ENCODE data around the gene GLCE. TPM values are rescaled to one million over a fixed set of nuclear protein-coding genes. Genes with fewer than 3 reads are reported as not detected.
"Not testable (repeated sequence)": the region's sequence is repeated elsewhere in the genome, so short reads cannot be mapped to it uniquely, and the experiment has no call there.

The GLCE gene
- total RNA-seq, 4 donors from 2014 or later: 33.8 to 50.7 (median 43.8) TPM

DNA sequence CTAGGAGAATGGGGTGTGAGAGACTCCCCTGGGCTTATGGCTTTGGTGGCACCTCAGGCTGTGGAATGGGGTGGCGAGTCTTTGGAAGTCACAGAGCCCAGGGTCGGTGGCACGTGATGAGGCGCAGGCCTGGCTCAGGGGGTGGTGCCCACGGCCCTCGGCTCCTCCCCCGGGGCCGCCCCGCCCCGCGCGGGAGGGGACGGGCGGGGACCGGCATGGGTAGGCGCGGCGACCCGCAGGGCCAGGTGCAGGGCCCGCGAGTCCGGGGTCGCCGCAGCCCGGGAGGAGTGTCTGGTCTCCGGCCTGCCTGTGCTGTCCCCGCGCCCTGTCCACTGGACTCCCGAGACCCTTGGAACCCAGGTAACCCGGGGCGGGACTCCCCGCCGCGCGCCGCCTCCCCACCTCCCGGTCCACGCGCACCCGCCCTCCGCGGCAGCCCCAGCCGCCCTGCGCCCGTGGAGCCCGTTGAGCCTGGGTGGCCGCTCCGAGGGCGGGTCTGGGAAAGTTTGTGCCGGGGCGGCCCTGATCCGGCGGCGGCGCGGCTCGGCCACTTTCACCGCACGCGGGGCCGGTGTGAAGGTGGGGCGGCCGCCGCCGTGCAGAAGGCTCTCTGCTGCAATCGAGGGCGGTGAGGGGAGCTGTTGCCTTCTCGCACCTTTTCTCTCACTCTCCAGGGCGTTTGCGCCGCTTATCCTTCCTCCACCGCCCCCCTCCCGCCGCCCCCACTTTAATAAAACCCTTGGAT, 138.4 kb downstream of the GLCE start, which contains the start of gene PAQR5:
TSS of gene PAQR5 (plus strand) at position 216 of the 745 bp plus-strand sequence. CDS start 61,169 bp downstream, outside the sequence.
- peak in 1 of 2 donors; percentile 13 for TF ChIP-seq POLR2A (IDR thresholded peaks at IDR 0.05)
- TF ChIP-seq, protein P1, sequence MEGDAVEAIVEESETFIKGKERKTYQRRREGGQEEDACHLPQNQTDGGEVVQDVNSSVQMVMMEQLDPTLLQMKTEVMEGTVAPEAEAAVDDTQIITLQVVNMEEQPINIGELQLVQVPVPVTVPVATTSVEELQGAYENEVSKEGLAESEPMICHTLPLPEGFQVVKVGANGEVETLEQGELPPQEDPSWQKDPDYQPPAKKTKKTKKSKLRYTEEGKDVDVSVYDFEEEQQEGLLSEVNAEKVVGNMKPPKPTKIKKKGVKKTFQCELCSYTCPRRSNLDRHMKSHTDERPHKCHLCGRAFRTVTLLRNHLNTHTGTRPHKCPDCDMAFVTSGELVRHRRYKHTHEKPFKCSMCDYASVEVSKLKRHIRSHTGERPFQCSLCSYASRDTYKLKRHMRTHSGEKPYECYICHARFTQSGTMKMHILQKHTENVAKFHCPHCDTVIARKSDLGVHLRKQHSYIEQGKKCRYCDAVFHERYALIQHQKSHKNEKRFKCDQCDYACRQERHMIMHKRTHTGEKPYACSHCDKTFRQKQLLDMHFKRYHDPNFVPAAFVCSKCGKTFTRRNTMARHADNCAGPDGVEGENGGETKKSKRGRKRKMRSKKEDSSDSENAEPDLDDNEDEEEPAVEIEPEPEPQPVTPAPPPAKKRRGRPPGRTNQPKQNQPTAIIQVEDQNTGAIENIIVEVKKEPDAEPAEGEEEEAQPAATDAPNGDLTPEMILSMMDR (IDR thresholded peaks at IDR 0.05): no peak
- Histone ChIP-seq H3K27me3 (no peaks in the 10 kb centered on the region), H3K36me3 (no peaks in the 10 kb centered on the region), H3K27ac (peak within 1 kb of the TSS; percentile 37 to 65 (median 44)), H3K4me1 (peaks cover 0 to 24% (median 5%) of the 10 kb centered on the region in 4 donors), H3K4me3 (peak within 1 kb of the TSS; percentile 42 to 73 (median 53)), H3K9me3 (no peaks in the 10 kb centered on the region)
- DNase-seq: peak in 2 of 3 donors; percentile 62 to 80

- no peaks in the 10 kb centered on the region for H3K36me3 ChIP-seq
- H3K27ac ChIP-seq: peak overlapping the region in 3 of 4 donors; percentile 37 to 65 (median 38)
- H3K9me3 ChIP-seq: no peaks in the 10 kb centered on the region
- peak overlapping the region; percentile 42 to 73 (median 53) for H3K4me3 ChIP-seq
- TF ChIP-seq, protein P1 (IDR thresholded peaks at IDR 0.05): no peak
- TF ChIP-seq POLR2A (IDR thresholded peaks at IDR 0.05): no peak
- H3K27me3 ChIP-seq: no peaks in the 10 kb centered on the region
- DNase-seq: no peak
- peaks cover 0 to 27% (median 5%) of the 10 kb centered on the region in 4 donors for H3K4me1 ChIP-seq
Observed at GRCh38 chr15:69299451-69299886, 139.0 kb downstream of the GLCE start.

DNA sequence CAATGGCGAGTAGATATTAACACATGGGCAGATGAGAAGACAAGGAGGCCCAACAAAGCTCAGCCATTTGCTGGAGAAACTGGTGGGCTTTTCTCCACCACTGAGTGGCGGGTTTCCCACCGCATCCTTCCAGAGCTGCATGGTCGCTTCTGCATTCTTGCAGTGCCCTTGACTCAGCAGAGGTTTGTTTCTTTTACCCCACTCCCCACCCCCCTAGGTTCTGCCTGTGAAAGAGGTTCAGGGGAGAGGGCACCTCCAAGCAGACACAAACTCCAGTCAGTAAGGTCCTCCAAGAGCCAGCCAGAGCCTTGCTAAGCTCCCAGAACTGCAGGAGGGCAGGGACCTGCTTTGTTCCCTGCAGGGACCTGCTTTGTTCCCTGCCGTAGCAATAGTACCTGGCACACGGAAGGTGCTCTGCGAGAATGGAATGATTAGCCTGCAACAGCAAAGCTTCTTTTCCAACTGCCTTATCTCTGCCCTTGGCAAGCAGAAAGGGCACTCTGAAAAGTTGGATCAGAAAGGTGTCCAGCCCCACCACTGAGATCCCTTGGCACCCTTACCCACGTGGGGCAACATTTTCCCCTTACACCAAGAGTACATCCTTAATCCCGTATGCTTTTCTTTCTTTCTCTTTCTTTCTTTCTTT, 139.6 kb downstream of the GLCE start:
- no peaks in the 10 kb centered on the region for H3K36me3 ChIP-seq
- TF ChIP-seq, protein P1 (IDR thresholded peaks at IDR 0.05): no peak
- no peak for TF ChIP-seq POLR2A (IDR thresholded peaks at IDR 0.05)
- H3K27me3 ChIP-seq: no peaks in the 10 kb centered on the region
- DNase-seq: no peak
- H3K4me1 ChIP-seq: peaks cover 0 to 29% (median 5%) of the 10 kb centered on the region in 4 donors
- peak overlapping the region in 2 of 4 donors; percentile 12 to 65 for H3K27ac ChIP-seq
- peak overlapping the region in 3 of 4 donors; percentile 42 to 73 (median 63) for H3K4me3 ChIP-seq
- H3K9me3 ChIP-seq: no peaks in the 10 kb centered on the region

- not testable (repeated sequence) for H3K27me3 ChIP-seq, H3K9me3 ChIP-seq, H3K27ac ChIP-seq, H3K4me3 ChIP-seq, H3K36me3 ChIP-seq, DNase-seq
- peaks cover 0 to 40% (median 5%) of the 10 kb centered on the region in 4 donors for H3K4me1 ChIP-seq
Observed at GRCh38 chr15:69301101-69301500, 140.7 kb downstream of the GLCE start.

GRCh38 chr15:69302087-69302486, 141.7 kb downstream of the GLCE start:
- Histone ChIP-seq H3K4me1 (peaks cover 0 to 40% (median 5%) of the 10 kb centered on the region in 4 donors), H3K27ac (peak overlapping the region in 1 of 4 donors; percentile 45)
- H3K4me3 ChIP-seq, H3K27me3 ChIP-seq, DNase-seq, H3K36me3 ChIP-seq, H3K9me3 ChIP-seq: not testable (repeated sequence)

GRCh38 chr15:69302929-69303328, 142.5 kb downstream of the GLCE start:
- H3K36me3 ChIP-seq: no peaks in the 10 kb centered on the region
- no peak for TF ChIP-seq POLR2A (IDR thresholded peaks at IDR 0.05)
- TF ChIP-seq, protein P1 (IDR thresholded peaks at IDR 0.05): no peak

More at GRCh38 chr15:69302929-69303328, 142.5 kb downstream of the GLCE start:
- no peaks in the 10 kb centered on the region for H3K27me3 ChIP-seq
- peak overlapping the region in 1 of 4 donors; percentile 45 for H3K27ac ChIP-seq
- H3K4me3 ChIP-seq: no peak overlapping the region
- no peak for DNase-seq
- H3K4me1 ChIP-seq: peaks cover 0 to 40% (median 5%) of the 10 kb centered on the region in 4 donors
- no peaks in the 10 kb centered on the region for H3K9me3 ChIP-seq

Measured in Peyer's patch (tissue), 4 donors.